ENCODE measurements around the gene ERMAP. TPM values are rescaled to one million over a fixed set of nuclear protein-coding genes. Genes with fewer than 3 reads are reported as not detected.

The ERMAP gene
- total and polyA plus RNA-seq, 9 of the 15 experiments (the other 6 are each of a cell fraction or from before 2014, with no cell fraction given): 8.0 to 31.4 (median 22.5) TPM

- TF ChIP-seq ZBTB26 (CRISPR knock-in tag; IDR thresholded peaks at IDR 0.05) (0 out of 2 replicates have a peak, but pooled peaks have one; percentile 29), TAF1 (IDR thresholded peaks at IDR 0.05; ENCODE audit: control insufficient read depth, extremely low read depth, insufficient read depth, low read length, severe bottlenecking) (no peak), TAF15 (IDR thresholded peaks at IDR 0.05; ENCODE audit: low read depth, low read length) (no peak), MEF2D (tag; conservative IDR thresholded peaks at IDR 0.05; ENCODE audit: low read depth) (no peak), SP1 (CRISPR knock-in tag; IDR thresholded peaks at IDR 0.05) (no peak), SMAD2 (IDR thresholded peaks at IDR 0.05; ENCODE audit: low read depth, low read length) (no peak), BRCA1 (IDR thresholded peaks at IDR 0.05) (no peak), BRCA1 (CRISPR knock-in tag; IDR thresholded peaks at IDR 0.05) (no peak), POLR2A (conservative IDR thresholded peaks at IDR 0.05) (peak; percentile 5; the same call in 1 of the 2 replicates), ELF4 (CRISPR knock-in tag; IDR thresholded peaks at IDR 0.05) (0 out of 2 replicates have a peak, but pooled peaks have one; percentile 33), SMARCB1 (IDR thresholded peaks at IDR 0.05; ENCODE audit: insufficient read length, low read depth) (no peak), BCLAF1 (IDR thresholded peaks at IDR 0.05; ENCODE audit: borderline replicate concordance in 1 of 2, control insufficient read depth in 1 of 2, low read depth in 2 of 2, low read length in 1 of 2) (0 out of 4 replicates have a peak, but pooled peaks of 1 of the 2 experiments have one; percentile 45), EGR1 (conservative IDR thresholded peaks at IDR 0.05) (peak; percentile 62), U2AF2 (optimal IDR thresholded peaks at IDR 0.05; ENCODE audit: low read depth, low read length) (no peak), STAT5A (IDR thresholded peaks at IDR 0.05; ENCODE audit: borderline replicate concordance, low read length) (peak; percentile 21; the same call in 1 of the 2 replicates), HDAC1 (IDR thresholded peaks at IDR 0.05) (peak in 1 of 2 experiments; percentile 32; a peak in 1 of 4 replicates), GTF2A2 (tag; IDR thresholded peaks at IDR 0.05) (no peak), NFYB (IDR thresholded peaks at IDR 0.05; ENCODE audit: extremely low read depth, insufficient read length) (no peak), TAF7 (tag; IDR thresholded peaks at IDR 0.05) (no peak), HBP1 (CRISPR knock-in tag; IDR thresholded peaks at IDR 0.05) (0 out of 2 replicates have a peak, but pooled peaks have one; percentile 48), RFX1 (IDR thresholded peaks at IDR 0.05) (no peak), TEAD2 (tag; IDR thresholded peaks at IDR 0.05) (no peak)
- TF ChIP-seq, protein P1, sequence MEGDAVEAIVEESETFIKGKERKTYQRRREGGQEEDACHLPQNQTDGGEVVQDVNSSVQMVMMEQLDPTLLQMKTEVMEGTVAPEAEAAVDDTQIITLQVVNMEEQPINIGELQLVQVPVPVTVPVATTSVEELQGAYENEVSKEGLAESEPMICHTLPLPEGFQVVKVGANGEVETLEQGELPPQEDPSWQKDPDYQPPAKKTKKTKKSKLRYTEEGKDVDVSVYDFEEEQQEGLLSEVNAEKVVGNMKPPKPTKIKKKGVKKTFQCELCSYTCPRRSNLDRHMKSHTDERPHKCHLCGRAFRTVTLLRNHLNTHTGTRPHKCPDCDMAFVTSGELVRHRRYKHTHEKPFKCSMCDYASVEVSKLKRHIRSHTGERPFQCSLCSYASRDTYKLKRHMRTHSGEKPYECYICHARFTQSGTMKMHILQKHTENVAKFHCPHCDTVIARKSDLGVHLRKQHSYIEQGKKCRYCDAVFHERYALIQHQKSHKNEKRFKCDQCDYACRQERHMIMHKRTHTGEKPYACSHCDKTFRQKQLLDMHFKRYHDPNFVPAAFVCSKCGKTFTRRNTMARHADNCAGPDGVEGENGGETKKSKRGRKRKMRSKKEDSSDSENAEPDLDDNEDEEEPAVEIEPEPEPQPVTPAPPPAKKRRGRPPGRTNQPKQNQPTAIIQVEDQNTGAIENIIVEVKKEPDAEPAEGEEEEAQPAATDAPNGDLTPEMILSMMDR (IDR thresholded peaks at IDR 0.05 in 2 of 3, conservative IDR thresholded peaks at IDR 0.05 in 1 of 3; ENCODE audit: insufficient read depth in 2 of 3, low read depth in 1 of 3, low read length in 3 of 3): no peak
Observed at GRCh38 chr1:42849944-42850343, 33.0 kb downstream of the ERMAP start (continued).

All from K562 (cell line).